ENCODE results near the gene LRRC38.

DNA sequence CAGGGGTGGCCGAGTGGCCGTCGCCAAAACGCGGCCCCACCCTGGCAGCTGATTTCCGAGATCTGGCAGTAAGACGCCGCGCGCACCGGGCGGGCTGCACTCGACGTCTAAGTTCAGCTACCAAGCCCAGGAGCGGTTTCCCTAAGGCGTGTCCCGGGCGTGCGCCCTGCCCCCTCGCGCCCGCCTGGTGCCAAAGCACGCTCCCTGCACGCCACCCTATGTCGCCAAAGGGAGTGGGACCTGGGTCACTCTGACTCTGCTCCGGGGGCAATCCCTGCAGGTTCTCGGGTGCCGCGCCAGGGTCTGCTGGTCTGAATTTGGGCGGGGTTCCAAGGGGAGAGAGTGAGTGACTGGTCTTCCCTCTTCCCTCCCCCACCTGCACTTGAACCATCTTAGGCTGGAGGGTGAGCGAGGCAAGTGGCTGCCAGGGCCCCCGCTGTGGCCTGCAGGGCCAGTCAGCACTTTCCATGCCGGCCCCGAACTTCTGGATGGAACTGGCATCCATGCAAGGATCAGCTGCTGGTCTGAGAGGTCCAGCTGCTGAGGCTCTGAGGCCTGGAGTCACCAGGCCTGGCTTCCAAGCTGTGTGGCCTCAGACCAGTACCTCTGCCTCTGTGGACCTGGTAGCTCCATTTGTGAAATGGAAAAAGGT lies at the start of gene LRRC38:
- TF ChIP-seq, protein P1, sequence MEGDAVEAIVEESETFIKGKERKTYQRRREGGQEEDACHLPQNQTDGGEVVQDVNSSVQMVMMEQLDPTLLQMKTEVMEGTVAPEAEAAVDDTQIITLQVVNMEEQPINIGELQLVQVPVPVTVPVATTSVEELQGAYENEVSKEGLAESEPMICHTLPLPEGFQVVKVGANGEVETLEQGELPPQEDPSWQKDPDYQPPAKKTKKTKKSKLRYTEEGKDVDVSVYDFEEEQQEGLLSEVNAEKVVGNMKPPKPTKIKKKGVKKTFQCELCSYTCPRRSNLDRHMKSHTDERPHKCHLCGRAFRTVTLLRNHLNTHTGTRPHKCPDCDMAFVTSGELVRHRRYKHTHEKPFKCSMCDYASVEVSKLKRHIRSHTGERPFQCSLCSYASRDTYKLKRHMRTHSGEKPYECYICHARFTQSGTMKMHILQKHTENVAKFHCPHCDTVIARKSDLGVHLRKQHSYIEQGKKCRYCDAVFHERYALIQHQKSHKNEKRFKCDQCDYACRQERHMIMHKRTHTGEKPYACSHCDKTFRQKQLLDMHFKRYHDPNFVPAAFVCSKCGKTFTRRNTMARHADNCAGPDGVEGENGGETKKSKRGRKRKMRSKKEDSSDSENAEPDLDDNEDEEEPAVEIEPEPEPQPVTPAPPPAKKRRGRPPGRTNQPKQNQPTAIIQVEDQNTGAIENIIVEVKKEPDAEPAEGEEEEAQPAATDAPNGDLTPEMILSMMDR (conservative IDR thresholded peaks at IDR 0.05 in 1 of 2, IDR thresholded peaks at IDR 0.05 in 1 of 2; ENCODE audit: low read depth in 1 of 2, low read length in 2 of 2): no peak
- no peak for TF ChIP-seq EZH2 (IDR thresholded peaks at IDR 0.05; ENCODE audit: low read length, missing control alignments)
